GM12891 (cell line): ENCODE measurements around the gene FXYD2.
A peak's percentile ranks its signal among the peaks of the same experiment; 100 is the strongest.

Experiments
- DNase-seq: peaks from one replicate; pipeline ENCODE4 v3.0.0; 2011; ENCODE audit warnings: low spot score; ENCODE audit not compliant: insufficient read length
- FAIRE-seq: peaks from 2 replicates; lab custom pipeline; 2011; peaks lifted over from hg19 to GRCh38; lab: Jason Lieb, UNC
- PAX5 ChIP-seq: IDR thresholded peaks from 2 replicates; pipeline ENCODE4 v1.6.1; 2011; ENCODE audit warnings: low read length, moderate library complexity, mild to moderate bottlenecking; ENCODE audit not compliant: insufficient read depth, severe bottlenecking
- POLR2A ChIP-seq: IDR thresholded peaks from 2 replicates; pipeline ENCODE4 v1.6.1; 2011; ENCODE audit warnings: low read depth, low read length, control low read depth
- POLR2AphosphoS5 ChIP-seq: IDR thresholded peaks from 2 replicates; pipeline ENCODE4 v1.6.1; 2011; ENCODE audit warnings: low read depth, low read length, control low read depth
- POU2F2 ChIP-seq: IDR thresholded peaks from 2 replicates; pipeline ENCODE4 v1.6.1; 2011; ENCODE audit warnings: low read depth, mild to moderate bottlenecking, control low read depth, low read length, moderate library complexity
- SPI1 ChIP-seq: IDR thresholded peaks from 2 replicates; pipeline ENCODE4 v1.6.1; 2011; ENCODE audit warnings: low read depth, low read length, control low read depth
- TAF1 ChIP-seq: IDR thresholded peaks from 2 replicates; pipeline ENCODE4 v1.6.1; 2011; ENCODE audit warnings: low read depth, low read length, control low read depth

FXYD2 gene

DNA sequence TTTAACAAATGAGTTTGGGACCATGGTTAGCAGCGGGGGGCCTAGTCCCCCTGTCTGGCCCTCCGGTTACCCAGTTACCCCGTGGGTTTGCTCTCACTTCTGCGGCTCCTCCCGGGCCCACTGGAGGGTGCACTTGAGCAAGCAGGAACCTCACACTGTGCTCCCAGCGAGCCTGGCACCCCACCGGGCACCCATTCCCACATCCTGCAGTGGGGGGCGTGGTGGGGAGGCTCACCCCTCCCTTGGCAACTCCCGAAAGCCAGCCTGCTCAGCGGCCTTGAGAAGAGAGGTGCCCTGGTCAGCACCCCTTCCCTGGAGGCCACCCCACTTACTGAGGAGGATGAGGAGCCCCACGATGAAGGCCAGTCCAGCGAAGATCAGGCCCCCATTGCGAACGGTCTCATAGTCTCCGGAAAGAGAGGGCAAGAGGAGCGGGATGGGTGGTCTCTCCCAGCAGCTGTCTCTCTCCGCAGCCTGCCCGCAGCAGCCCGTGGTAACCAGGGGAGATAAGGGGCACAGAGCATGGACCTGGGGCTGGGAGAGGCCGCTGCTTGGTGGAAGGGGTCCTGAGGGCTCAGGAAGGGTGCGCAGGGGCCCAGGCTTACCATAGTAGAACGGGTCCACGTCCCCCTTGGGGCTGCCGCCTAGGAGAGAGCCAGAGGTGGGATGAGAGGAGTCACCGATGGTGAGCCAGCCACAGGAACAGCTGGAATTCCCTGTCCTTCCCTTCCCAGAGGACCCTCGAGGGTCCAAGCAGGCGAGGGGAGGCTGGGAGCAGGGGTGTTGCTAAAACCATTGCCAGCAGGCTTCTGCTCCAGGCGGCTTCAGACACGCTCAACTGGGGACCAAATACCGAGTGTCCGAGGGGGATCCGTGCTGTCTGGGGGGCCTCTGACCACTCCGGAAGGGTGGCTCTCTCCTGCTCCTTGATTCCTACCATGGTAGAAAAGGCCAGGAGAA, 2.2 kb downstream of the FXYD2 start:
- DNase-seq (no peak), FAIRE-seq (peak; percentile 89)
- TF ChIP-seq TAF1 (no peak), POLR2A (no peak), POU2F2 (no peak), SPI1 (no peak)

DNA sequence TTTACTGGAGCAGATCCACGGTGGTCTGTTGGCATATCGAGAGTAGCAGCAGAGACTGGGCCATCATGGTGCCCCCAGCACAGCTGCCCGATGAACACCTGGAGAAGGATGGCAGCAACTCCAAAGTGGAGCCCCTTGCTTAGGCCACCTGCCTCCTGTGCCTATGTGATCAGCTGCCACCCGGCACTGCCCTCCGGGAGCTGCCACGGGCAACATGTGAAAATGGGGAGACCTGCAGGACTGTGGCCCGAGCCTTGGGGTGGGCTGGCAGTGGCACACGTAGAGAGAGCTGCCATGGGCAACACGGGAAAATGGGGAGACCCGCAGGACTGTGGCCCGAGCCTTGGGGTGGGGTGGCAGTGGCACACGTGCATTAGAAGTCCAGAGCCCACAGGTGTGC, 3.1 kb downstream of the FXYD2 start:
- TF ChIP-seq PAX5 (no peak), SPI1 (no peak), POU2F2 (no peak), POLR2AphosphoS5 (no peak), TAF1 (no peak), POLR2A (no peak)
- DNase-seq (no peak), FAIRE-seq (no peak)

DNA sequence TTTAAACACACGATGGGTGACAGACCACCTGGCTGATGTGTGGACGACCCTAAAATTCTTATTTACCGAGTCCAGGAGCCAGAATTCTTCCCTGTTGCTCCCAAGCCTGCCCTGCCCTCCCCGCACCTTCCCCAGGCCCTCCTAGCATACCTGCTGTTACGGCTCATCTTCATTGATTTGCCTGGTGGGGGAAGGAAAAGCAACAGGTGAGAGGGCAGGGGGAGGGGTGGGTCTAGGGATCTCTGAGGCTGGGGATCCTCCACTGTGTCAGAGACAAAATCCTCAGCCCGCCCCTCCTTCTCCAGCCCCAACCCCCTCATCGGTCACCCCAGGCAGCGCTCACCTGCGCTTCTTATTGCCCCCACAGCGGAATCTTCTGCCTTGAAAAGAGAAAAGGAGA, 4.0 kb downstream of the FXYD2 start:
- TF ChIP-seq PAX5 (no peak), POU2F2 (no peak), POLR2A (no peak), TAF1 (no peak), POLR2AphosphoS5 (no peak), SPI1 (no peak)
- DNase-seq (no peak), FAIRE-seq (no peak)

DNA sequence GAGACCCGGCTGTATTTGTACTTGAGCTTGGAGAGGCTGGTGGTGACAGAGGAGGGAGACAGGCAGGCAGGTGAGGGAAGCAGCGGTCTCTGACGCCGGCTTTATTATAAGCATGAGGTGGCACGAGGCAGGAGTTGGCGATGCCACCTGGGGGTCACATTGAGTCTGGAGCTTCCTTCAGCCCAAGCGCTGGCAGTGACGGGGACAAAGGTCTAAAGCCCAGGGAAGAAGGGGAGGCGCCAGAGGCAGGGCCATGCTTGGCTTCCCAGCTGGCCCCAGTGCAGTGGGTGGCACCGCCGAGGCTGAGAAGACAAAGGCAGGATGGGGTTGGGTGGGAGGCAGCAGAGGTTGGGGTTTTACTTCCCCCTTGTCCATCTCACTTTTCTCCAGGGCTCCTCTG, 4.5 kb downstream of the FXYD2 start:
- FAIRE-seq, result no peak
- TF ChIP-seq PAX5, result no peak
- TF ChIP-seq SPI1, result no peak
- no peak for TF ChIP-seq TAF1
- no peak for TF ChIP-seq POLR2AphosphoS5
- DNase-seq, result no peak

DNA sequence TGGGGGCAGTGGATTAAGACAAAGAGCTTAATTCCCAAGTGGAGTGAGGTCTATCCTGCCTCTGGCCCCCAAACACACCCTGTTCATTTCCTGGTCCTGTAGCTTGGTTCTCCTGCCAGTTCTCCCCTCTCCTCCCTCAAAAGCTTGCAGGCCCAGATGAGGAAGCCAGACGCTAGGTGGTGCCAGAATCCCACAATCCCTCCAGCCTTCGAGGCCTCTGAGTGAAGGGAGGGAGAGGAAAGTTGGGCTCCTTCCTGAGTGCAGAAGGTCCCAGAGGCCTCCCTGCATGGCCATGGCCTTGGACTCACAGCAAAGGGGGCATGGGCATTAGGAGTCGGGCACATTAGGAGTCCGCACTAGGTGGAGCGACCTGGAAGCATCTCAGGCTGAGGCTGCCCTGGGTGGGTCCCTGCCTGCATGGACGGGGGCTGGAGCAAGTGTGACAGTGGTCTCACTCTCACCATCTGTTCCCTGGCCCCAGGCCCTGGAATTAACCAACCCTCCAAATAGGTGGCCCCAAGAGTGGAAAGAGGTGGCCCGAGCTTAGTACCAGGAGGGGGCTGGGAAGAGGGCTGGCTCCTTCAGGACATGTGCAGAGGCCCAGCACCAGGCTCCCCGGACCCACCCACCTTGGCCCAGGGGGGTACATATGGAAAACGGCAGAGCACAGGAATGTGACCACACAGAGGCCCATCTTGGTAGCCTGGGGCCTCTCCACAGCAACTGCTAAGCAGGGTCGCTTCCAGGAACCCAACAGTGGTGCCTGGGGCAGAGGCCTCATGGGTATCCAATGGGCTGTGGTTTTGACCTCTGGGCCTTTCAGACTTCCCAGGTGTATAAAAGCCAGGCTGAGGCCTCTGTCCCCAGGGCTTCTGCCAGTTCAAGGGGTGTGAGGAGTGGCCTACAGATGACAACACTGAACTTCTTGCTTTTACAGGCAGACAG, 5.2 kb downstream of the FXYD2 start:
- FAIRE-seq, result peak; percentile 50
- TF ChIP-seq TAF1, result no peak
- TF ChIP-seq POLR2AphosphoS5, result no peak
- no peak for DNase-seq

DNA sequence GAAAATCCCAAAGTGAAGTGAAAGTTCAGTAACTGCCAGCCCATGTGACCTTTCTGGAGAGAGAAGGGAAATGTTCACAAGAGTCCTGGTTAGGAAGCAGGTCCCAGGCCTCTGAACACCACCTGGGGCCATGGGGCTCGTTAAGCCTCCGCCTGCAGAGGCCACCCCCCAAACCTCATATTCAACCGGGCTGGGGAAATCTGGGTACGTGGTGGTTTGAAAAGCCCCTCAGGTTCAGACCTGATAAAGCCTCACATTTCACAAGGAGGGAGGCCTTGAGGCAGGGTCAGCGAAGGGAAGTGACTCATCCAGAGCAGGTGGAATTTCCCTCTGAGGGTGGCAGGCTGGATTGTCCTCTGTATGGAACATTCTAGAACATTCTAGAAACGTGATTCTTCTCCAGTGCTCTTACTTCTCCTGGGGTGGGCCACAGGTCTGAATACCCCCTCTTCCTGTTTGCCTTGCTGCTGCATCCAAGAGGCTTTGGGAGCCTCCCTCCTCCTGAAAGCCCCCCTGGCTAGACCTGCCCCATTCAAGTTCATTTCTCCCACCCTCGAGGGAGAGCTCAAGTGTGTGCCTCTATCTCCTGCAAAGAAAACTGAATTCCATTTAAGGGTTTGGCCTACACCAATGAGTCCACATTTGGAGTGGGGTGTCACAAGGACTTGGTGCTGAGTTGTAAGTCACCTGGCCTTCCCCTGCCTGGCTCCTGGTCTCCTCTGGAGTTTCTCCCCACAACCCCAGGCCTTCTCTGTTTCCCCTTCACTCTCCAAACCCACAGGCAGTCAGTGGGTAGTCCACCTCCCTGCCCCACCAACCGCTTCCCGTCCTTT, 6.3 kb downstream of the FXYD2 start:
- FAIRE-seq (no peak), DNase-seq (no peak)
- TF ChIP-seq POLR2A, result no peak
- TF ChIP-seq SPI1, result peak; percentile 51

DNA sequence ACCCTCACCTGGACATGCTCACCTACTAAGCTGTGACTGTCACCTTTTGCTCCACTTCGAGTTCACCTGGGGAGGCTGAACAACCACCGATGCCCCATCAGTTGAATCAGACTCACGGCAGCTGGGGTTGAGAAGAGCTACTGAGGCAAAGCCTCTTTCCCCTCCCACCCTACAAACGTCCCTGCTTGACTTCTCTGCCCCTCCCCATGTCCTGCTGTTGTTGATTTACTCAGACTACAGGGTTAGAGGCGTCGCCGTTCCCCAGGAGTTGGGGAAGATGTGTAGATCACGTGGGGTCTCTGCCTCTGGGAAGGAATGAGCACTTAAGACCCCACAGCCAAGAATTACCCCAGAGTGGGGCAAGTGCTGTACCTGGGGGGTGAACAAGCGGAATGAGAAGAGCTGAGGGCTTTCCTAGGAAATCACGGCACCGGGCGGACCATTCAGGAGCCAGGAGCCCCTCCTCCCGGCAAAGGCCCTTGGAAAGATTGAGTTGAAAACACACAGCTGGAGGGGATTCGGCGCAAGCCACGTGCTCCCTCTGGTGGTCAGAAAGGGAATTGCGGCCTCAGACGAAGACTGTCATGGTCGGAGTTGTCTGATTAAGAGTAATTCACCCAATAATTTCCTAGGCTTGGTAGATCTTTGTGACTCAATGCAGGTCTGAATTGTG, 7.0 kb downstream of the FXYD2 start:
- DNase-seq (no peak), FAIRE-seq (peak; percentile 97)
- TF ChIP-seq TAF1, result peak; percentile 52; the same call in 1 of the 2 replicates
- no peak for TF ChIP-seq PAX5

DNA sequence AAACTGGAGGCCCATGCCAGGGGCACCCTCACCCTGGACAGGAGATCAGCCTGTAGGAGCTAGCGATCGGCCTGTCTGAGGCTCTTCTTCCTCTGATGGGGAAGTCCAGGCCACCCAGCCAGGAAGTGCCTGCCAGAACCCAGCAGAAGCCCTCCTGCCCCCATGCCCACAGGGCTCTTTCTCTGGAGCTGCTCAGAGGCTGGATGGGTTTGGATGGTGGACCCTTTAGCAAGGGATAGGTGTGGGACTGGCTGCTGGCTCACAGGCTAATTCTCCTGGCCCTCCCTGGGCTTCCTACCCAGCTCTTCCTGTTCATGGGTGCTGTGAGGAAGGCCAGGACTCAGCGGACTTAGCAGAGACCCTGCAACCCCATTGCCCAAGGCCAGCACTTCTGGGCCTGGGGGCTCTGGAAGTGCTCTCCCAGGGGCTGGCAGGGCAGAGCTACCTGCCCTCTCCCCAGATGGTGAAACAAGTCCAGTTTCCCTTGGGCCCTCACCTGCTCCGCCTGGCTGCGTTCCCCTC, 7.6 kb downstream of the FXYD2 start:
- DNase-seq (no peak), FAIRE-seq (no peak)
- TF ChIP-seq SPI1 (0 out of 2 replicates have a peak, but pooled peaks have one; percentile 23), TAF1 (no peak)

DNA sequence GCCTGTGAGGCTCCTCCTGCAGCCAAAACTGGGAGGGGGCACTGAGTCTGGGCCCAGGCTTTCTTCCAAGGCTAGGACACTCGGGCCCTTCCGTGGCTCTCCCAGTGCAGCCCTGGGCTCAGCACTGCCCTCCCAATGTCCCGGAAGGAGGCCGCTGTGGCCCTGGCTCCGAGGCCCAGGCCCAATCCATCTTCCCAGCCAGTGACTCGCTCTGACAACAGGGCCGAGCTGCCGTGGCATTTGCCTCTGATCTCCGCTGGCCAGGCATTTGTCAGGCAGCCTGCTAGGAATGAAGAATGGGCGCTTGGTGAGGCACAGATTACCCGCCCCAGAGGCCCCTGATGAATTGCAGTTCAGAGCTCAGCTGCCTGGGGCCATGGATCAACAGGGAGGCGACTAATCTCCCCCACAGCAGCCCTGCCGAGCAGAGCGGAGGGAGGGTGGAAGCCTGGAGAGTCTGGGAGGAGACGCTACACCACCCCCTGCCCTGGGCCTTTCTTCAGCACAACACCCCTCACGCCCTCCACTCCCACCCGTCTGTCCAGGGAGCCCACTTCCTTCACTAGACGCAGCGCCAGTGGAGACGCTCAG, 8.3 kb downstream of the FXYD2 start:
- FAIRE-seq, result peak; percentile 80
- no peak for DNase-seq
- TF ChIP-seq TAF1 (no peak), POU2F2 (no peak), PAX5 (no peak)
